ENCODE results near the gene ACOXL. TPM values are rescaled to one million over a fixed set of nuclear protein-coding genes. Genes with fewer than 3 reads are reported as not detected.

Gene ACOXL
- total and polyA plus RNA-seq, 9 donors: 0.17 to 0.31 (median 0.23) TPM; not detected in 4

GRCh38 chr2:111161971-111162370 is 429.6 kb downstream of the ACOXL start:
- Histone ChIP-seq H3K27ac (no peak overlapping the region), H3K4me1 (ENCODE audit: insufficient read depth) (no peaks in the 10 kb centered on the region), H3K9me3 (no peaks in the 10 kb centered on the region), H3K36me3 (no peaks in the 10 kb centered on the region), H3K27me3 (no peaks in the 10 kb centered on the region), H3K4me3 (no peak overlapping the region)
- WGBS, 3 donors: 81 to 98% (median 91%) methylated on average over 12 of the region's 12 CpGs
- TF ChIP-seq CTCF (IDR thresholded peaks at IDR 0.05) (no peak), POLR2A (IDR thresholded peaks at IDR 0.05) (no peak), EP300 (IDR thresholded peaks at IDR 0.05) (no peak)
- intact Hi-C loops (cut with DNase I): no loop called here
- DNase-seq: no peak

GRCh38 chr2:111162718-111163331 is 430.5 kb downstream of the ACOXL start:
- Histone ChIP-seq H3K4me3 (no peak overlapping the region), H3K27me3 (no peaks in the 10 kb centered on the region), H3K4me1 (ENCODE audit: insufficient read depth) (no peaks in the 10 kb centered on the region), H3K36me3 (no peaks in the 10 kb centered on the region), H3K27ac (no peak overlapping the region), H3K9me3 (no peaks in the 10 kb centered on the region)
- intact Hi-C loops (cut with DNase I): no loop called here
- WGBS, 3 donors: 57 to 76% (median 74%) methylated on average over 12 of the region's 12 CpGs
- DNase-seq: no peak
- TF ChIP-seq CTCF (IDR thresholded peaks at IDR 0.05): no peak
- TF ChIP-seq POLR2A (IDR thresholded peaks at IDR 0.05): no peak
- no peak for TF ChIP-seq EP300 (IDR thresholded peaks at IDR 0.05)

GRCh38 chr2:111164078-111164477 is 431.7 kb downstream of the ACOXL start:
- DNase-seq: no peak
- no peak overlapping the region for H3K27ac ChIP-seq
- TF ChIP-seq POLR2A (IDR thresholded peaks at IDR 0.05): no peak
- no peak for TF ChIP-seq CTCF (IDR thresholded peaks at IDR 0.05)
- no peak for TF ChIP-seq EP300 (IDR thresholded peaks at IDR 0.05)
- H3K27me3 ChIP-seq: no peaks in the 10 kb centered on the region
- H3K36me3 ChIP-seq: no peaks in the 10 kb centered on the region
- H3K4me1 ChIP-seq (ENCODE audit: insufficient read depth): no peaks in the 10 kb centered on the region
- 85 to 91% (median 90%) methylated on average over 12 of the region's 12 CpGs for WGBS, 3 donors
- no peaks in the 10 kb centered on the region for H3K9me3 ChIP-seq
- no peak overlapping the region for H3K4me3 ChIP-seq
- intact Hi-C loops (cut with DNase I): no loop called here

- no peak overlapping the region for H3K4me3 ChIP-seq
- DNase-seq: no peak
- 45 to 67% (median 51%) methylated on average over 7 of the region's 7 CpGs for whole genome bisulfite sequencing, 3 donors
- H3K36me3 ChIP-seq: no peaks in the 10 kb centered on the region
- H3K27ac ChIP-seq: no peak overlapping the region
- H3K27me3 ChIP-seq: no peaks in the 10 kb centered on the region
- H3K4me1 ChIP-seq (ENCODE audit: insufficient read depth): no peaks in the 10 kb centered on the region
- no peak for TF ChIP-seq POLR2A (IDR thresholded peaks at IDR 0.05)
- no peak for TF ChIP-seq EP300 (IDR thresholded peaks at IDR 0.05)
- no peak for TF ChIP-seq CTCF (IDR thresholded peaks at IDR 0.05)
- no peaks in the 10 kb centered on the region for H3K9me3 ChIP-seq
- intact Hi-C loops (cut with DNase I): no loop called here
Observed at GRCh38 chr2:111165084-111165483, 432.7 kb downstream of the ACOXL start.

Measured in ovary (tissue), 9 donors.